ENCODE measurements around the gene URB1.

- TF ChIP-seq CTCF (IDR thresholded peaks at IDR 0.05) (no peak), POLR2A (IDR thresholded peaks at IDR 0.05) (no peak)
Observed at GRCh38 chr21:32332463-32332951, 60.3 kb downstream of the URB1 start.

Measured in Peyer's patch (tissue), 4 donors.